KMS-11 (cell line): ENCODE data around the gene GDF10.

ENCODE experiments used
- H2AFZ ChIP-seq: fragments of 200-600 bp; sonication (generic); 2 replicates; pipeline ENCODE4 v1.6.1; 2016; ENCODE audit warnings: antibody characterized with exemption, mixed run types, low read depth
- H3K27ac ChIP-seq: fragments of 200-600 bp; sonication (generic); 2 replicates; pipeline ENCODE4 v1.6.1; 2016; ENCODE audit warnings: mild to moderate bottlenecking, mixed run types
- H3K27me3 ChIP-seq: fragments of 200-600 bp; sonication (generic); 2 replicates; pipeline ENCODE4 v1.6.1; 2017; ENCODE audit warnings: mild to moderate bottlenecking, low read depth, mixed run types, moderate library complexity; ENCODE audit not compliant: insufficient read depth
- H3K36me3 ChIP-seq: fragments of 200-600 bp; sonication (generic); 2 replicates; pipeline ENCODE4 v1.6.1; 2017; ENCODE audit warnings: mild to moderate bottlenecking, mixed run types; ENCODE audit not compliant: insufficient read depth
- H3K4me1 ChIP-seq: fragments of 200-600 bp; sonication (generic); 2 replicates; pipeline ENCODE4 v1.6.1; 2016; ENCODE audit warnings: mild to moderate bottlenecking, low read depth, mixed run types; ENCODE audit not compliant: poor library complexity, severe bottlenecking
- H3K4me2 ChIP-seq: fragments of 200-600 bp; sonication (generic); 2 replicates; pipeline ENCODE4 v1.7.0; 2016; ENCODE audit warnings: mild to moderate bottlenecking, mixed run types
- H3K4me3 ChIP-seq: fragments of 200-600 bp; sonication (generic); IDR thresholded peaks from 2 replicates; pipeline ENCODE4 v1.6.1; 2017; ENCODE audit warnings: low read depth, low read length, mixed read lengths; ENCODE audit not compliant: insufficient read depth
- H3K79me2 ChIP-seq: fragments of 200-600 bp; sonication (generic); 2 replicates; pipeline ENCODE4 v1.6.1; 2016; ENCODE audit warnings: low read depth, mixed run types; ENCODE audit not compliant: insufficient read depth
- H3K9ac ChIP-seq: fragments of 200-600 bp; sonication (generic); 2 replicates; pipeline ENCODE4 v1.6.1; 2016; ENCODE audit warnings: mild to moderate bottlenecking, mixed run types
- H4K20me1 ChIP-seq: fragments of 200-600 bp; sonication (generic); 2 replicates; pipeline ENCODE4 v1.6.1; 2016; ENCODE audit warnings: mild to moderate bottlenecking, mixed run types; ENCODE audit not compliant: insufficient read depth
- TF ChIP-seq, protein P1 (sequence below): fragments of 200-600 bp; sonication (generic); conservative IDR thresholded peaks from 2 replicates; pipeline ENCODE4 v1.6.1; 2017; ENCODE audit warnings: low read depth, mild to moderate bottlenecking, antibody characterized with exemption, low read length, moderate library complexity, mixed read lengths

Gene GDF10

DNA sequence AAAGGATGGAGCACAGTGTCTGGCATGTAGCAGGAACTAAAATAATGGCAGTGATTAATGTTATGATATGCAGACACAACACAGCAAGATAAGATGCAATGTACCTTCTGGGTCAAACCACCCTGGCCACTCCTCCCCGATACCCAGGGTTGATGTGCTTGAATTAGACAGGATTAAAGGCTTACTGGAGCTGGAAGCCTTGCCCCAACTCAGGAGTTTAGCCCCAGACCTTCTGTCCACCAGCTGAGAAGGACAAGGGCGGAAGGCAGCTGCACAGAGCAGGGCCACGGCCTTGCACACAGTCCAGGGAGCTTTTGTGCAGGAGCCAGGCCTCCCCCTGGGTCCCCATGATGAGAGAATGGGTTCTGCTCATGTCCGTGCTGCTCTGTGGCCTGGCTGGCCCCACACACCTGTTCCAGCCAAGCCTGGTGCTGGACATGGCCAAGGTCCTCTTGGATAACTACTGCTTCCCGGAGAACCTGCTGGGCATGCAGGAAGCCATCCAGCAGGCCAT, 48.2 kb downstream of the GDF10 start, which contains the start of gene RBP3:
RBP3 (plus strand) TSS at position 226 of the 514 bp plus-strand sequence; CDS start at position 348, 122 bp downstream.
- Histone ChIP-seq H4K20me1 (no peaks in the 10 kb centered on the region), H3K4me3 (no peak within 1 kb of the TSS), H3K79me2 (no peaks in the 10 kb centered on the region), H3K4me2 (no peak within 1 kb of the TSS), H3K27ac (no peak within 1 kb of the TSS), H3K27me3 (no peaks in the 10 kb centered on the region), H3K9ac (no peak within 1 kb of the TSS), H2AFZ (no peak within 1 kb of the TSS), H3K36me3 (no peaks in the 10 kb centered on the region), H3K4me1 (no peaks in the 10 kb centered on the region)
- TF ChIP-seq, protein P1, sequence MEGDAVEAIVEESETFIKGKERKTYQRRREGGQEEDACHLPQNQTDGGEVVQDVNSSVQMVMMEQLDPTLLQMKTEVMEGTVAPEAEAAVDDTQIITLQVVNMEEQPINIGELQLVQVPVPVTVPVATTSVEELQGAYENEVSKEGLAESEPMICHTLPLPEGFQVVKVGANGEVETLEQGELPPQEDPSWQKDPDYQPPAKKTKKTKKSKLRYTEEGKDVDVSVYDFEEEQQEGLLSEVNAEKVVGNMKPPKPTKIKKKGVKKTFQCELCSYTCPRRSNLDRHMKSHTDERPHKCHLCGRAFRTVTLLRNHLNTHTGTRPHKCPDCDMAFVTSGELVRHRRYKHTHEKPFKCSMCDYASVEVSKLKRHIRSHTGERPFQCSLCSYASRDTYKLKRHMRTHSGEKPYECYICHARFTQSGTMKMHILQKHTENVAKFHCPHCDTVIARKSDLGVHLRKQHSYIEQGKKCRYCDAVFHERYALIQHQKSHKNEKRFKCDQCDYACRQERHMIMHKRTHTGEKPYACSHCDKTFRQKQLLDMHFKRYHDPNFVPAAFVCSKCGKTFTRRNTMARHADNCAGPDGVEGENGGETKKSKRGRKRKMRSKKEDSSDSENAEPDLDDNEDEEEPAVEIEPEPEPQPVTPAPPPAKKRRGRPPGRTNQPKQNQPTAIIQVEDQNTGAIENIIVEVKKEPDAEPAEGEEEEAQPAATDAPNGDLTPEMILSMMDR = no peak

DNA sequence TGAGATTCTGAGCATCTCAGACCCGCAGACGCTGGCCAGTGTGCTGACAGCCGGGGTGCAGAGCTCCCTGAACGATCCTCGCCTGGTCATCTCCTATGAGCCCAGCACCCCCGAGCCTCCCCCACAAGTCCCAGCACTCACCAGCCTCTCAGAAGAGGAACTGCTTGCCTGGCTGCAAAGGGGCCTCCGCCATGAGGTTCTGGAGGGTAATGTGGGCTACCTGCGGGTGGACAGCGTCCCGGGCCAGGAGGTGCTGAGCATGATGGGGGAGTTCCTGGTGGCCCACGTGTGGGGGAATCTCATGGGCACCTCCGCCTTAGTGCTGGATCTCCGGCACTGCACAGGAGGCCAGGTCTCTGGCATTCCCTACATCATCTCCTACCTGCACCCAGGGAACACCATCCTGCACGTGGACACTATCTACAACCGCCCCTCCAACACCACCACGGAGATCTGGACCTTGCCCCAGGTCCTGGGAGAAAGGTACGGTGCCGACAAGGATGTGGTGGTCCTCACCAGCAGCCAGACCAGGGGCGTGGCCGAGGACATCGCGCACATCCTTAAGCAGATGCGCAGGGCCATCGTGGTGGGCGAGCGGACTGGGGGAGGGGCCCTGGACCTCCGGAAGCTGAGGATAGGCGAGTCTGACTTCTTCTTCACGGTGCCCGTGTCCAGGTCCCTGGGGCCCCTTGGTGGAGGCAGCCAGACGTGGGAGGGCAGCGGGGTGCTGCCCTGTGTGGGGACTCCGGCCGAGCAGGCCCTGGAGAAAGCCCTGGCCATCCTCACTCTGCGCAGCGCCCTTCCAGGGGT, 48.9 kb downstream of the GDF10 start:
- Histone ChIP-seq H3K36me3 (no peaks in the 10 kb centered on the region), H3K4me2 (no peak overlapping the region), H3K27me3 (no peaks in the 10 kb centered on the region), H2AFZ (no peak overlapping the region), H3K27ac (no peak overlapping the region), H3K79me2 (no peaks in the 10 kb centered on the region), H3K9ac (no peak overlapping the region), H3K4me3 (no peak overlapping the region), H4K20me1 (no peaks in the 10 kb centered on the region), H3K4me1 (no peaks in the 10 kb centered on the region)
- TF ChIP-seq, protein P1 = no peak

DNA sequence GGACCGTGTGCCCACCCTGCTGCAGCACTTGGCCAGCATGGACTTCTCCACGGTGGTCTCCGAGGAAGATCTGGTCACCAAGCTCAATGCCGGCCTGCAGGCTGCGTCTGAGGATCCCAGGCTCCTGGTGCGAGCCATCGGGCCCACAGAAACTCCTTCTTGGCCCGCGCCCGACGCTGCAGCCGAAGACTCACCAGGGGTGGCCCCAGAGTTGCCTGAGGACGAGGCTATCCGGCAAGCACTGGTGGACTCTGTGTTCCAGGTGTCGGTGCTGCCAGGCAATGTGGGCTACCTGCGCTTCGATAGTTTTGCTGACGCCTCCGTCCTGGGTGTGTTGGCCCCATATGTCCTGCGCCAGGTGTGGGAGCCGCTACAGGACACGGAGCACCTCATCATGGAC, 49.5 kb downstream of the GDF10 start:
- Histone ChIP-seq H3K36me3 (no peaks in the 10 kb centered on the region), H3K27me3 (no peaks in the 10 kb centered on the region), H3K27ac (no peak overlapping the region), H3K79me2 (no peaks in the 10 kb centered on the region), H3K4me3 (no peak overlapping the region), H4K20me1 (no peaks in the 10 kb centered on the region), H3K4me1 (no peaks in the 10 kb centered on the region), H2AFZ (no peak overlapping the region), H3K4me2 (no peak overlapping the region), H3K9ac (no peak overlapping the region)
- TF ChIP-seq, protein P1 = no peak

DNA sequence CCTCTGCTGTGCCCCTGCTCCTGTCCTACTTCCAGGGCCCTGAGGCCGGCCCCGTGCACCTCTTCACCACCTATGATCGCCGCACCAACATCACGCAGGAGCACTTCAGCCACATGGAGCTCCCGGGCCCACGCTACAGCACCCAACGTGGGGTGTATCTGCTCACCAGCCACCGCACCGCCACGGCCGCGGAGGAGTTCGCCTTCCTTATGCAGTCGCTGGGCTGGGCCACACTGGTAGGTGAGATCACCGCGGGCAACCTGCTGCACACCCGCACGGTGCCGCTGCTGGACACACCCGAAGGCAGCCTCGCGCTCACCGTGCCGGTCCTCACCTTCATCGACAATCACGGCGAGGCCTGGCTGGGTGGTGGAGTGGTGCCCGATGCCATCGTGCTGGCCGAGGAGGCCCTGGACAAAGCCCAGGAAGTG, 50.0 kb downstream of the GDF10 start:
- H3K9ac ChIP-seq = no peak overlapping the region
- H2AFZ ChIP-seq = no peak overlapping the region
- H3K79me2 ChIP-seq = no peaks in the 10 kb centered on the region
- no peak overlapping the region for H3K4me3 ChIP-seq
- H4K20me1 ChIP-seq = no peaks in the 10 kb centered on the region
- no peaks in the 10 kb centered on the region for H3K4me1 ChIP-seq
- H3K4me2 ChIP-seq = no peak overlapping the region
- H3K27ac ChIP-seq = no peak overlapping the region
- H3K36me3 ChIP-seq = no peaks in the 10 kb centered on the region
- TF ChIP-seq, protein P1 = no peak
- H3K27me3 ChIP-seq = no peaks in the 10 kb centered on the region
